ENCODE data around the gene CD63.

DNA sequence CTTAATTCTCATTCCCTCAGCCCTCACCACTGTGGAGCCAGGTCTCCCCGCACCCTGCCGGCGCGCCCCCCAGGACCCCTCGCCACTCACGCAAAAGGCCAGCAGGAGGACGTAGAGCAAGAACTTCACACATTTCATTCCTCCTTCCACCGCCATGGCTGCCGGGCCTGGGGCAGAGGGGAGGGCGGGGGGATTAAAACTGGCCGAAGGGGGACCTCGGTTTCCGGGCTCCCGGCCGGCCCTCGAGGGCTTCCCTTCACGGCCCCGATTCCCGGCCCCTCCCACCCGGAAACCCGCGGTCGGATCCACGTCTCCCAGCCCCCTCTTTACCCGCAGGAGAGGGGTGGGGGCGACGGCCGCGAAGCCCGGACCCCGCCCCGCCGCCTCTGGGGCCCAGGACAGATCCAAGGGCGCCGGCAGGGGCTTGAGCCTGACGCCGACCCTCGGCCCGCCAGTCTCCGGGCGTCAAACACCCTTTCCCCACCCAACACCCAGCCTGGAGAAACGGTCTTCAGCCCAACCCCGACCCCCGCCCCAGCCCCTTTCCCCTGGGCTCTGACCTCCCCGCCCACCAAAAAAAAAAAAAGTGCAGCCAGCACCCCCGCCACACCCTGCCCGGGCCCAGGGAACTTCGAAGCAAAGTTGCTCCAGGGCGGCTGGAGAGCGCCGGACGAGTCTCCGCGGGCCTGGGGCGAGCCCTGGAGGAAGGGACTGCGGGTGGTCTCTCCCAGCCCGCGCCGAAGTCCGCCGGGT, 447 bp downstream of the CD63 start:
- TF ChIP-seq, protein P1, sequence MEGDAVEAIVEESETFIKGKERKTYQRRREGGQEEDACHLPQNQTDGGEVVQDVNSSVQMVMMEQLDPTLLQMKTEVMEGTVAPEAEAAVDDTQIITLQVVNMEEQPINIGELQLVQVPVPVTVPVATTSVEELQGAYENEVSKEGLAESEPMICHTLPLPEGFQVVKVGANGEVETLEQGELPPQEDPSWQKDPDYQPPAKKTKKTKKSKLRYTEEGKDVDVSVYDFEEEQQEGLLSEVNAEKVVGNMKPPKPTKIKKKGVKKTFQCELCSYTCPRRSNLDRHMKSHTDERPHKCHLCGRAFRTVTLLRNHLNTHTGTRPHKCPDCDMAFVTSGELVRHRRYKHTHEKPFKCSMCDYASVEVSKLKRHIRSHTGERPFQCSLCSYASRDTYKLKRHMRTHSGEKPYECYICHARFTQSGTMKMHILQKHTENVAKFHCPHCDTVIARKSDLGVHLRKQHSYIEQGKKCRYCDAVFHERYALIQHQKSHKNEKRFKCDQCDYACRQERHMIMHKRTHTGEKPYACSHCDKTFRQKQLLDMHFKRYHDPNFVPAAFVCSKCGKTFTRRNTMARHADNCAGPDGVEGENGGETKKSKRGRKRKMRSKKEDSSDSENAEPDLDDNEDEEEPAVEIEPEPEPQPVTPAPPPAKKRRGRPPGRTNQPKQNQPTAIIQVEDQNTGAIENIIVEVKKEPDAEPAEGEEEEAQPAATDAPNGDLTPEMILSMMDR (conservative IDR thresholded peaks at IDR 0.05) = no peak
- no peak for TF ChIP-seq ZFX (IDR thresholded peaks at IDR 0.05)

Data from C4-2B (cell line).